K562 (cell line): ENCODE results near the gene C12orf75. TPM values are rescaled to one million over a fixed set of nuclear protein-coding genes. Genes with fewer than 3 reads are reported as not detected.

Source experiments
- ATAC-seq: fragments of 200-7000 bp; cut with Tn5 transposase; 3 replicates; pipeline ENCODE4 v1.9.1; 2020; ENCODE audit warnings: moderate library complexity
- BruUV-seq: library from RNA; stranded (reverse); fragments of 400-500 nt; replicated peaks from 2 replicates; lab custom pipeline; 2021; lab: Mats Ljungman, UMichigan
- CTCF ChIA-PET: fragments of 300-600 bp; formaldehyde crosslinking; extraction: SDS; loops from one replicate; lab custom pipeline; 2021; ENCODE audit warnings: low intra/inter-chr PET ratio; lab: Yijun Ruan, JAX
- POLR2A ChIA-PET: fragments of 300-600, 350-650 bp; sonication (Branson Sonifier 250); formaldehyde crosslinking; extraction: SDS; loops from one replicate; lab custom pipeline; 2021; ENCODE audit warnings: antibody characterized with exemption, inconsistent platforms; lab: Yijun Ruan, JAX
- DNase-seq, 4 experiments: peaks; one replicate each; pipeline versions ENCODE4 v3.0.0 to v3.0.0-alpha.2; 2011 to 2018; ENCODE audit warnings: low spot score in 3 of 4, mixed read lengths in 3 of 4; ENCODE audit errors: extremely low read depth in 1 of 4
- FAIRE-seq: peaks from 2 replicates; lab custom pipeline; 2011; peaks lifted over from hg19 to GRCh38; lab: Jason Lieb, UNC
- H2AFZ ChIP-seq: 2 replicates; pipeline ENCODE4 v1.6.0; 2011; ENCODE audit warnings: low read depth, low read length, control low read depth, inconsistent platforms
- H3K27ac ChIP-seq: fragments of 200-600 bp; 3 replicates; pipeline ENCODE4 v1.8.0; 2011; ENCODE audit warnings: low read depth, mild to moderate bottlenecking, control low read depth, inconsistent platforms, low read length, moderate library complexity, mixed read lengths; ENCODE audit errors: extremely low read depth
- H3K27me3 ChIP-seq, 2 experiments: fragments of 300-600 bp in 1 of 2; 2 replicates in 1 of 2; 3 replicates in 1 of 2; pipeline versions ENCODE4 v1.6.0 to v1.8.0; 2011; ENCODE audit warnings: inconsistent platforms in 2 of 2, low read length in 2 of 2, mild to moderate bottlenecking in 1 of 2, mixed read lengths in 1 of 2, moderate library complexity in 1 of 2; ENCODE audit not compliant: control insufficient read depth in 2 of 2, insufficient read depth in 2 of 2
- H3K36me3 ChIP-seq: fragments of 300-600 bp; 3 replicates; pipeline ENCODE4 v1.8.0; 2011; ENCODE audit warnings: mild to moderate bottlenecking, low read length, inconsistent platforms; ENCODE audit not compliant: control insufficient read depth, insufficient read depth
- H3K4me1 ChIP-seq, 2 experiments: fragments of 200-600 bp in 1 of 2; replicated peaks in 1 of 2; 2 replicates in 1 of 2; 3 replicates in 1 of 2; pipeline versions ENCODE4 v1.5.1 to v1.8.0; 2011; ENCODE audit warnings: inconsistent platforms in 2 of 2, low read length in 2 of 2, mild to moderate bottlenecking in 1 of 2, mixed read lengths in 1 of 2, moderate library complexity in 1 of 2; ENCODE audit not compliant: control insufficient read depth in 2 of 2, insufficient read depth in 2 of 2
- H3K4me2 ChIP-seq: 2 replicates; pipeline ENCODE4 v1.6.1; 2011; ENCODE audit warnings: low read length, control low read depth, inconsistent platforms, mixed read lengths; ENCODE audit not compliant: insufficient read depth
- H3K4me3 ChIP-seq: fragments of 200-600 bp; sonication (generic), shearing (Covaris generic); 2 replicates; pipeline ENCODE4 v1.5.1; 2016; ENCODE audit warnings: control low read depth, inconsistent platforms
- H3K79me2 ChIP-seq: fragments of 200-600 bp; 3 replicates; pipeline ENCODE4 v1.8.0; 2011; ENCODE audit warnings: low read length, inconsistent platforms; ENCODE audit not compliant: control insufficient read depth, insufficient read depth
- H3K9ac ChIP-seq, 2 experiments: 2 replicates each; pipeline versions ENCODE4 v1.6.0 to v1.6.1; 2011; ENCODE audit warnings: low read depth in 2 of 2, low read length in 2 of 2, control low read depth in 1 of 2, inconsistent platforms in 1 of 2, mild to moderate bottlenecking in 1 of 2, mixed read lengths in 1 of 2; ENCODE audit not compliant: insufficient read depth in 1 of 2
- H3K9me1 ChIP-seq: one replicate; pipeline ENCODE4 v1.6.0; 2011; ENCODE audit warnings: inconsistent platforms, mild to moderate bottlenecking, low read length, moderate library complexity; ENCODE audit not compliant: control insufficient read depth, insufficient read depth
- H3K9me3 ChIP-seq: replicated peaks from 2 replicates; pipeline ENCODE4 v1.5.1; 2011; ENCODE audit warnings: low read depth, low read length, inconsistent platforms; ENCODE audit not compliant: control insufficient read depth, insufficient read depth
- H4K20me1 ChIP-seq: replicated peaks from 2 replicates; pipeline ENCODE4 v1.6.1; 2011; ENCODE audit warnings: low read length, inconsistent platforms, mixed read lengths; ENCODE audit not compliant: control insufficient read depth, insufficient read depth
- ATF1 ChIP-seq, 2 experiments: fragments of 450-650 bp in 1 of 2; IDR thresholded peaks; 2 replicates each; pipeline ENCODE4 v1.6.1; 2016; ENCODE audit warnings: missing compliant biosample characterization in 1 of 2, missing genetic modification characterization in 1 of 2
- BRD4 ChIP-seq: fragments of 200-600 bp; sonication (generic); IDR thresholded peaks from 2 replicates; pipeline ENCODE4 v1.6.1; 2017; ENCODE audit warnings: inconsistent platforms
- GTF2A2 ChIP-seq: IDR thresholded peaks from 2 replicates; pipeline ENCODE4 v1.6.1; 2016; ENCODE audit warnings: mild to moderate bottlenecking, missing genetic modification characterization, missing compliant biosample characterization
- MEF2A ChIP-seq: IDR thresholded peaks from 2 replicates; pipeline ENCODE4 v1.6.1; 2011; ENCODE audit warnings: low read depth, mild to moderate bottlenecking, low read length, moderate library complexity; ENCODE audit not compliant: control insufficient read depth
- NRF1 ChIP-seq, 2 experiments: fragments of 450-650 bp; IDR thresholded peaks in 1 of 2; conservative IDR thresholded peaks in 1 of 2; 2 replicates each; pipeline ENCODE4 v1.6.1; 2014; ENCODE audit warnings: mild to moderate bottlenecking in 2 of 2
- SRSF3 ChIP-seq: fragments of 200-400 bp; formaldehyde crosslinking; IDR thresholded peaks from 2 replicates; pipeline ENCODE4 v1.6.1; 2016; ENCODE audit warnings: mild to moderate bottlenecking, low read length, moderate library complexity; ENCODE audit not compliant: insufficient read depth
- WGBS: fragments of 100-300 bp; shearing (Covaris generic); methylation state at CpG from one replicate; pipeline ENCODE4 v1.1.6; 2016; ENCODE audit warnings: low coverage, mixed read lengths; ENCODE audit not compliant: insufficient coverage; ENCODE audit errors: missing lambda C conversion rate; 5-methylcytosine and 5-hydroxymethylcytosine counted together
- in situ Hi-C: fragments of 300-500 bp; cut with MboI; formaldehyde crosslinking; loops from 4 replicates; pipeline ENCODE4 v1.15.0; 2018; ENCODE audit warnings: inconsistent platforms, mixed read lengths
- intact Hi-C: fragments of 100-400 bp; cut with micrococcal nuclease; formaldehyde crosslinking; loops from 2 replicates; pipeline ENCODE4 v1.14.2; 2022
- polyA plus RNA-seq, 8 experiments: library from polyadenylated mRNA; depleted of rRNA in 4 of 8; stranded (reverse) in 5 of 8; unstranded in 3 of 8; fragments of >200 nt; fragmentation: Nextera tagmentation in 2 of 8; fragmentation: Illumina TruSeq in 1 of 8; extraction: Ambion mirVana in 2 of 8; extraction: Trizol in 1 of 8; gene quantifications; 2 replicates each; pipeline versions ENCODE4 v1.2.1 to v1.2.3, GENCODE V29; 2011 to 2014; ENCODE audit warnings: inconsistent platforms in 1 of 8, missing spikeins in 1 of 8
- total RNA-seq, 7 experiments: library from RNA; depleted of rRNA in 6 of 7; stranded (reverse); fragments of >200 nt in 6 of 7; fragmentation: Illumina TruSeq in 2 of 7; extraction: Trizol in 2 of 7; gene quantifications; 2 replicates each; pipeline versions ENCODE4 v1.2.1 to v1.2.3, GENCODE V29; 2011 to 2021; ENCODE audit warnings: low replicate concordance in 1 of 7
- TF ChIP-seq, protein P1 (sequence below): fragments of 150-350 bp; IDR thresholded peaks from 2 replicates; pipeline ENCODE4 v1.6.1; 2014; ENCODE audit warnings: low read depth, mild to moderate bottlenecking, low read length, borderline replicate concordance
- TF ChIP-seq, protein P2 (sequence below): fragments of 250-450 bp; sonication (Bioruptor Pico); IDR thresholded peaks from 2 replicates; pipeline ENCODE4 v1.8.0; 2021; ENCODE audit warnings: mild to moderate bottlenecking, moderate library complexity
- TF ChIP-seq, protein P3 (sequence below), 2 experiments: IDR thresholded peaks in 1 of 2; conservative IDR thresholded peaks in 1 of 2; 2 replicates each; pipeline ENCODE4 v1.6.1; 2016; ENCODE audit warnings: low read depth in 2 of 2, mild to moderate bottlenecking in 1 of 2, missing compliant biosample characterization in 1 of 2, missing genetic modification characterization in 1 of 2, moderate library complexity in 1 of 2

C12orf75 gene
- total and polyA plus RNA-seq, 9 of the 15 experiments (the other 6 are each of a cell fraction or from before 2014, with no cell fraction given): 0.06 to 0.82 (median 0.26) TPM; not detected in 3

DNA sequence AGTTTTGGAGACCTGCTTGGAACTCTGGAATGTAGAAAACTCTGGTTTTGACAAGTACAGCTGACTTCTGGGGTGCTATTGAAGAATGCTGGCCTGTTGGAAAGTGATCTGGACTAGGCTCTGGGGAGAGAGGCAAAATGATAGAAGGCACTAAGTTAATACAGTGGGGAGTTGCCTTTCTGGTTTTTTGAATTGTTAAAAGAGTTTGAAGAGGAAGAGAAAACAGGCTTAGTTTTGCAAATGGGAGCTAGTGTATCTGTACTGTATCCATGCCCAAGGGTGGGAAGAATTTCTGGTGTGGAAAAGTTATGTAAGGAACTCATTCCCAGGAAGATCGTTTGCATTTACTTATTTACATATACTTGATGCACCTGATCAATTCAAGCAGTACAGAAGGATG is 43.8 kb downstream of the C12orf75 start:
- Histone ChIP-seq H3K79me2 (no peaks in the 10 kb centered on the region), H4K20me1 (no peaks in the 10 kb centered on the region), H3K27ac (no peak overlapping the region), H3K4me2 (no peak overlapping the region), H3K9ac (no peak overlapping the region), H3K9me3 (no peaks in the 10 kb centered on the region), H3K9me1 (no peaks in the 10 kb centered on the region), H3K27me3 (peaks cover 3 to 13% of the 10 kb centered on the region in 2 experiments; a peak in 3 of 5 replicates), H2AFZ (no peak overlapping the region), H3K4me1 (no peaks in the 10 kb centered on the region), H3K36me3 (no peaks in the 10 kb centered on the region), H3K4me3 (no peak overlapping the region)
- FAIRE-seq (no peak), ATAC-seq (no peak), DNase-seq (no peak)
- TF ChIP-seq, protein P1, sequence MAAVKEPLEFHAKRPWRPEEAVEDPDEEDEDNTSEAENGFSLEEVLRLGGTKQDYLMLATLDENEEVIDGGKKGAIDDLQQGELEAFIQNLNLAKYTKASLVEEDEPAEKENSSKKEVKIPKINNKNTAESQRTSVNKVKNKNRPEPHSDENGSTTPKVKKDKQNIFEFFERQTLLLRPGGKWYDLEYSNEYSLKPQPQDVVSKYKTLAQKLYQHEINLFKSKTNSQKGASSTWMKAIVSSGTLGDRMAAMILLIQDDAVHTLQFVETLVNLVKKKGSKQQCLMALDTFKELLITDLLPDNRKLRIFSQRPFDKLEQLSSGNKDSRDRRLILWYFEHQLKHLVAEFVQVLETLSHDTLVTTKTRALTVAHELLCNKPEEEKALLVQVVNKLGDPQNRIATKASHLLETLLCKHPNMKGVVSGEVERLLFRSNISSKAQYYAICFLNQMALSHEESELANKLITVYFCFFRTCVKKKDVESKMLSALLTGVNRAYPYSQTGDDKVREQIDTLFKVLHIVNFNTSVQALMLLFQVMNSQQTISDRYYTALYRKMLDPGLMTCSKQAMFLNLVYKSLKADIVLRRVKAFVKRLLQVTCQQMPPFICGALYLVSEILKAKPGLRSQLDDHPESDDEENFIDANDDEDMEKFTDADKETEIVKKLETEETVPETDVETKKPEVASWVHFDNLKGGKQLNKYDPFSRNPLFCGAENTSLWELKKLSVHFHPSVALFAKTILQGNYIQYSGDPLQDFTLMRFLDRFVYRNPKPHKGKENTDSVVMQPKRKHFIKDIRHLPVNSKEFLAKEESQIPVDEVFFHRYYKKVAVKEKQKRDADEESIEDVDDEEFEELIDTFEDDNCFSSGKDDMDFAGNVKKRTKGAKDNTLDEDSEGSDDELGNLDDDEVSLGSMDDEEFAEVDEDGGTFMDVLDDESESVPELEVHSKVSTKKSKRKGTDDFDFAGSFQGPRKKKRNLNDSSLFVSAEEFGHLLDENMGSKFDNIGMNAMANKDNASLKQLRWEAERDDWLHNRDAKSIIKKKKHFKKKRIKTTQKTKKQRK: no peak
- no peak for TF ChIP-seq ATF1 (CRISPR knock-in tag; IDR thresholded peaks at IDR 0.05)
- no peak for TF ChIP-seq ATF1 (tag; IDR thresholded peaks at IDR 0.05)
- no peak for TF ChIP-seq BRD4
- TF ChIP-seq, protein P2, sequence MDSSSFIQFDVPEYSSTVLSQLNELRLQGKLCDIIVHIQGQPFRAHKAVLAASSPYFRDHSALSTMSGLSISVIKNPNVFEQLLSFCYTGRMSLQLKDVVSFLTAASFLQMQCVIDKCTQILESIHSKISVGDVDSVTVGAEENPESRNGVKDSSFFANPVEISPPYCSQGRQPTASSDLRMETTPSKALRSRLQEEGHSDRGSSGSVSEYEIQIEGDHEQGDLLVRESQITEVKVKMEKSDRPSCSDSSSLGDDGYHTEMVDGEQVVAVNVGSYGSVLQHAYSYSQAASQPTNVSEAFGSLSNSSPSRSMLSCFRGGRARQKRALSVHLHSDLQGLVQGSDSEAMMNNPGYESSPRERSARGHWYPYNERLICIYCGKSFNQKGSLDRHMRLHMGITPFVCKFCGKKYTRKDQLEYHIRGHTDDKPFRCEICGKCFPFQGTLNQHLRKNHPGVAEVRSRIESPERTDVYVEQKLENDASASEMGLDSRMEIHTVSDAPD (CRISPR knock-in tag): no peak
- TF ChIP-seq, protein P3, sequence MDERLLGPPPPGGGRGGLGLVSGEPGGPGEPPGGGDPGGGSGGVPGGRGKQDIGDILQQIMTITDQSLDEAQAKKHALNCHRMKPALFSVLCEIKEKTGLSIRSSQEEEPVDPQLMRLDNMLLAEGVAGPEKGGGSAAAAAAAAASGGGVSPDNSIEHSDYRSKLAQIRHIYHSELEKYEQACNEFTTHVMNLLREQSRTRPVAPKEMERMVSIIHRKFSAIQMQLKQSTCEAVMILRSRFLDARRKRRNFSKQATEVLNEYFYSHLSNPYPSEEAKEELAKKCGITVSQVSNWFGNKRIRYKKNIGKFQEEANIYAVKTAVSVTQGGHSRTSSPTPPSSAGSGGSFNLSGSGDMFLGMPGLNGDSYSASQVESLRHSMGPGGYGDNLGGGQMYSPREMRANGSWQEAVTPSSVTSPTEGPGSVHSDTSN (CRISPR knock-in tag; IDR thresholded peaks at IDR 0.05; ENCODE audit: low read depth): no peak
- TF ChIP-seq, protein P3 (tag; conservative IDR thresholded peaks at IDR 0.05; ENCODE audit: low read depth): no peak
- no peak for TF ChIP-seq MEF2A
- no peak for TF ChIP-seq NRF1 (conservative IDR thresholded peaks at IDR 0.05 in 1 of 2, IDR thresholded peaks at IDR 0.05 in 1 of 2)
- no peak for TF ChIP-seq GTF2A2 (tag)
- TF ChIP-seq SRSF3: no peak
- no TSS peak for BruUV-seq
- in situ Hi-C loops: no loop called here
- 0% methylated on average over 1 of the region's 1 CpG for WGBS
- intact Hi-C loops: no loop called here
- POLR2A ChIA-PET: no interaction called here
- CTCF ChIA-PET: no interaction called here
